ENCODE measurements around the gene CLDN6.

GRCh38 chr16:3013491-3013951 is 4.5 kb downstream of the CLDN6 start:
- TF ChIP-seq CTCF (IDR thresholded peaks at IDR 0.05) (no peak), POLR2A (IDR thresholded peaks at IDR 0.05) (no peak)

All from adrenal gland (tissue), 5 donors.